Neural crest cell (in vitro differentiated cells): Measurements from ENCODE around the gene JAG2. TPM values are rescaled to one million over a fixed set of nuclear protein-coding genes. Genes with fewer than 3 reads are reported as not detected.

Experiments used
- DNase-seq: peaks from one replicate; pipeline ENCODE4 v3.0.0; 2021; ENCODE audit warnings: low read depth, mixed read lengths, low spot score
- H3K27ac Mint-ChIP-seq: one replicate; pipeline ENCODE4 v1.8.0; 2021; ENCODE audit warnings: mild to moderate bottlenecking, mixed read lengths; ENCODE audit not compliant: unreplicated experiment
- H3K27me3 Mint-ChIP-seq: 2 replicates; pipeline ENCODE4 v1.8.0; 2021; ENCODE audit warnings: low read depth, mild to moderate bottlenecking, mixed read lengths
- H3K36me3 Mint-ChIP-seq: 2 replicates; pipeline ENCODE4 v1.8.0; 2021; ENCODE audit warnings: low read depth, mild to moderate bottlenecking, mixed read lengths
- H3K4me1 Mint-ChIP-seq: 2 replicates; pipeline ENCODE4 v1.8.0; 2021; ENCODE audit warnings: mixed read lengths
- H3K4me3 Mint-ChIP-seq: one replicate; pipeline ENCODE4 v1.8.0; 2021; ENCODE audit warnings: mild to moderate bottlenecking, mixed read lengths
- H3K9me3 Mint-ChIP-seq: 2 replicates; pipeline ENCODE4 v1.8.0; 2021; ENCODE audit warnings: mixed read lengths
- total RNA-seq: library from RNA; stranded (reverse); gene quantifications from 2 replicates; pipeline ENCODE4 v1.2.1, GENCODE V29; 2021
- TF ChIP-seq, protein P1 (sequence below): fragments of 200-600 bp; sonication (generic); conservative IDR thresholded peaks from 2 replicates; pipeline ENCODE4 v1.5.0; 2021; ENCODE audit warnings: antibody characterized with exemption, mild to moderate bottlenecking

The JAG2 gene
- total RNA-seq, 1 donor from 2014 or later: 4.2 TPM

DNA sequence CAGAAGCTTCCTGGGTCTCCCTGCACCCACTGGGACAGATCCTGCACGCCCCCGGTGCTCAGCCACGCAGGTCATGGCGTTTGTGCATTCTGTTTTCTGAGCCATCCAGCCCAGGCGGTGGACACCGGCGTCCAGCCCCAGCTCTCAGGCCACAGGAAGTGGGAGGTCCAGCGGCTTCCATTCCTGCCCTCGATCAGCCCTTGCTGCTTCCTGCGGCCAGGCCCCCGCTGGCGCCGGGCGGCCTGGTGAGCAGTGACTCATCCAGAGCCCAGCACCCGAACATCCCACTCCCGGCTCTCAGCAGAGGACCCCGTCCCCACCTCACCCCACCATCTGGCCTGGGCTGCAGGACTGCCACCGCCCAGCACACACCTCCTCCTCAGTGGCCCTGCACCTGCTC is 30.5 kb upstream of the JAG2 start:
- peak overlapping the region; percentile 38 for H3K4me3 Mint-ChIP-seq
- H3K4me1 Mint-ChIP-seq: peaks cover 20% of the 10 kb centered on the region
- DNase-seq: no peak
- peaks cover 28% of the 10 kb centered on the region for H3K27me3 Mint-ChIP-seq
- no peak overlapping the region for H3K27ac Mint-ChIP-seq
- no peaks in the 10 kb centered on the region for H3K9me3 Mint-ChIP-seq
- TF ChIP-seq, protein P1, sequence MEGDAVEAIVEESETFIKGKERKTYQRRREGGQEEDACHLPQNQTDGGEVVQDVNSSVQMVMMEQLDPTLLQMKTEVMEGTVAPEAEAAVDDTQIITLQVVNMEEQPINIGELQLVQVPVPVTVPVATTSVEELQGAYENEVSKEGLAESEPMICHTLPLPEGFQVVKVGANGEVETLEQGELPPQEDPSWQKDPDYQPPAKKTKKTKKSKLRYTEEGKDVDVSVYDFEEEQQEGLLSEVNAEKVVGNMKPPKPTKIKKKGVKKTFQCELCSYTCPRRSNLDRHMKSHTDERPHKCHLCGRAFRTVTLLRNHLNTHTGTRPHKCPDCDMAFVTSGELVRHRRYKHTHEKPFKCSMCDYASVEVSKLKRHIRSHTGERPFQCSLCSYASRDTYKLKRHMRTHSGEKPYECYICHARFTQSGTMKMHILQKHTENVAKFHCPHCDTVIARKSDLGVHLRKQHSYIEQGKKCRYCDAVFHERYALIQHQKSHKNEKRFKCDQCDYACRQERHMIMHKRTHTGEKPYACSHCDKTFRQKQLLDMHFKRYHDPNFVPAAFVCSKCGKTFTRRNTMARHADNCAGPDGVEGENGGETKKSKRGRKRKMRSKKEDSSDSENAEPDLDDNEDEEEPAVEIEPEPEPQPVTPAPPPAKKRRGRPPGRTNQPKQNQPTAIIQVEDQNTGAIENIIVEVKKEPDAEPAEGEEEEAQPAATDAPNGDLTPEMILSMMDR: no peak
- no peaks in the 10 kb centered on the region for H3K36me3 Mint-ChIP-seq

DNA sequence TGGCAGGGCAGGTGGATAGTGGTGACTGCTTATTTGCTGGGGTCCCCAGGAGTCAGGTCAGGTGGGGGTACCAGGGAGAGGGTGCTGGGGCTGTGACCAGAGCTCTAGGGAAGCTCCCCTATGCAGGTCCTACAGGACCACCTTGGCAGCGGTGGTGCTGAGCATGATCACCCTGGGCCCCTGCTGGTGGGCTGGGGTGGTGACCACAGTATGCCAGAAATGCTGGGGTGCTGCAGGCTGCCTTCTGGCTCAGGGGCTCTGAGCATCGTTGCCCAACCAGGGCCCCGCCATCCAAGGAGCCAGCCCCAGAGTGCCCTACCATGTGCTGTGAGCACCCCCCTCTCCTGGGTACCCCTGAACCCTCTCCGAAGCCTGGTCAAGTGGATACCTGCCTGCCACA is 30.0 kb upstream of the JAG2 start:
- TF ChIP-seq, protein P1: peak; percentile 43
- no peak overlapping the region for H3K27ac Mint-ChIP-seq
- peak overlapping the region; percentile 38 for H3K4me3 Mint-ChIP-seq
- no peaks in the 10 kb centered on the region for H3K9me3 Mint-ChIP-seq
- peaks cover 24% of the 10 kb centered on the region for H3K4me1 Mint-ChIP-seq
- peaks cover 33% of the 10 kb centered on the region for H3K27me3 Mint-ChIP-seq
- no peak for DNase-seq
- no peaks in the 10 kb centered on the region for H3K36me3 Mint-ChIP-seq

DNA sequence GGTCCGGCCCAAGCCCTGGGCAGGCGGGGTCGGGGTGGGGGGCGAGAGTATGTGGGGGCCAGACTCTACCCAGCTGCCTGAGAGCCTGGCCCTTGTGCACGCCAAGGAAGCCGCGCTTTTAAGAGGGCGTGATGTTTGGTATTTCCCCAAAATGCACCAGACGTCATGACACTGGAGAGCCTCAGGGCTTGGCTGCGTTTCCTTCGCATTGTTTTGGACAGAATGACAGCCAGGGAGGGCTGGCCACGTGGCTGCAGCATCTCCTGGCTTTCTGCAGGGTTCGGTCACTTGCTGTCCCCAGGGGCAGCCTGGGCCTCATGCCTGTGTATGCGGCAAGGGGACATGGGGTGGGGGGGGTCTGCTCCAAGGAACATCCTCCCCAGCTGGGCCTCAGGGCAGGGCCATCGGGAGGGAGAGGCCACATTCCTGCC is 28.6 kb upstream of the JAG2 start:
- H3K4me1 Mint-ChIP-seq: peaks cover 28% of the 10 kb centered on the region
- TF ChIP-seq, protein P1: no peak
- no peak for DNase-seq
- no peak overlapping the region for H3K4me3 Mint-ChIP-seq
- no peaks in the 10 kb centered on the region for H3K36me3 Mint-ChIP-seq
- no peak overlapping the region for H3K27ac Mint-ChIP-seq
- no peaks in the 10 kb centered on the region for H3K9me3 Mint-ChIP-seq
- peaks cover 32% of the 10 kb centered on the region for H3K27me3 Mint-ChIP-seq

DNA sequence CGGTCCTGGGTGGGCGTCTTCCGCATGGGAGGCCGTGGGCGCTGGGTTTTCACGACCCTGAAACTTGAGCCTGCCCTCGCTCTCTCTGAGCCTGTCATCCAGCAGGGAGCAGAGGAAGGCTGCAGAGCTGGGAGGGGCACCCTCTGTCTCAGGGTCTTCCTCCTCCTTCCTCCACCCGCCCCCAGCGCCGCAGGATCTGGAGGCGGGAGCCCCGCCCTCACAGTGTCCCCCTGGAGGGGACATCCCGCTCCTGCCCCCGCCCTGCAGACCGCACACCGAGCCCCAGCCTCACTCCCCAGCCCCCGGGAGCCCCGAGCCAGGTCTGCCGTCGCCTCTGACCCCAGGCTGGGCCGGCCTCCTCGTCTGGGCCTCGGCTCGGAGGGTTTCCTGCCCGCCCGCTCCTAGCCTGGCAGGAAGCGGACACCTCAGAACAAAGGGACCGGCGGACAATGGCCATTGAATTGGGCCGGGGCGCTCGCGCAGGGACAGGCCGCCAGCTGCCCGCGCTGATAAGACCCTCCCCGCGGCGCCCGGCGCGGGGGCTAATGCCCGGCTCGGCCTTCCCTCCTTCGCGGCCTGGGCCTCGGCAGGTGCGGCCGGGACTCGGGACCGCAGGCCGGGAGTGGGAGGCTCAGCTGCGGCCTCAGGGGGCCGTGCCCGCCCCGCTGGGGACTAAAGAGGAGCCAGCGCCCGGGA is 27.8 kb upstream of the JAG2 start:
- H3K36me3 Mint-ChIP-seq: no peaks in the 10 kb centered on the region
- H3K27me3 Mint-ChIP-seq: peaks cover 32% of the 10 kb centered on the region
- TF ChIP-seq, protein P1: no peak
- H3K4me1 Mint-ChIP-seq: peaks cover 24% of the 10 kb centered on the region
- DNase-seq: peak; percentile 63
- peak overlapping the region; percentile 31 for H3K4me3 Mint-ChIP-seq
- H3K9me3 Mint-ChIP-seq: no peaks in the 10 kb centered on the region
- no peak overlapping the region for H3K27ac Mint-ChIP-seq

DNA sequence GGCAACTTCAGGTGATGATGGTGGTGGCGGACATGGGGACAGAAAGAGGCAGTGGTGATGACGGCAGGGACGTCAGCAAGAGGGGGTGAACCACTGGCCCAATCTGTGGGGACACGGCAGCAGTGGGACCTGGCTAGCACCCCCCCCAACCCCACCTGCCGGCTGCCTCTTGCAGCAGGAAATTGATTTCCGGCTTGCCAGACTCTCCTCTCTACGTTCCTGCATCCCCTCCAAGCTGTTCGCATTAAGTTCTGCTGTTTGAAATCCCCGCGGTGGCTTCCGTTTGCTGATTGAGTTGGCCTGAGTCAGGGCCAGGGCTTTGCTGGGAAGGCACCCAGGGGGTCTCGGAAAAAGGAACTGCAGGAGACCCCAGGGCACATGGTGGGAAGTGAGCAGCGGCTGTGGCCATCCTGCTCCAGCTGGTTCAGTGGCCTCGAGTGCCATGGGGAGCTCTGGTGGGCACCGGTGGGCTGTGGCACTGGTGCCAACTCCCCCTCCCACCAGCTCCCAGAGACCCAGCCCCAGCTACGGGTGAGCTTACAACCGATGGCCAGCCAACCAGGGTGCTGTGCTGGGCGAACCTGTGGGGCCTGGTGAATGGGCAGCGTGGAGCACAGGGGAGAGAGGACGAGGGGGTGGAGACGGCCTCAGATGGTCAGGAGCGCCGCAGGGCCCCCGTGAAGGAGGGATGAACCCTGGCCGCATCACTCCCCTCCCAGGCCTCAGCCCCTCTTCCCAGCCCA is 27.1 kb upstream of the JAG2 start:
- Mint-ChIP-seq H3K9me3 (no peaks in the 10 kb centered on the region), H3K36me3 (no peaks in the 10 kb centered on the region), H3K4me1 (peaks cover 24% of the 10 kb centered on the region), H3K27ac (no peak overlapping the region), H3K27me3 (peaks cover 30% of the 10 kb centered on the region), H3K4me3 (peak overlapping the region; percentile 19)
- TF ChIP-seq, protein P1: no peak
- no peak for DNase-seq
